Skeletal muscle satellite cell (primary cell): ENCODE data around the gene ITPR1.

Experiments used
- H3K27me3 ChIP-seq: 2 replicates; pipeline ENCODE4 v1.7.0; 2013; ENCODE audit warnings: low read length; ENCODE audit not compliant: control insufficient read depth, insufficient read depth
- H3K36me3 ChIP-seq: 2 replicates; pipeline ENCODE4 v1.7.0; 2013; ENCODE audit warnings: mild to moderate bottlenecking, control low read depth, low read length; ENCODE audit not compliant: insufficient read depth
- H3K4me1 ChIP-seq: 2 replicates; pipeline ENCODE4 v1.7.0; 2013; ENCODE audit warnings: low read length; ENCODE audit not compliant: control insufficient read depth, insufficient read depth
- H3K4me2 ChIP-seq: 2 replicates; pipeline ENCODE4 v1.7.0; 2013; ENCODE audit warnings: mild to moderate bottlenecking, low read length
- H3K4me3 ChIP-seq: 2 replicates; pipeline ENCODE4 v1.7.0; 2013; ENCODE audit warnings: low read length
- H3K9ac ChIP-seq: 2 replicates; pipeline ENCODE4 v1.7.0; 2013; ENCODE audit warnings: mild to moderate bottlenecking, low read depth, low read length, moderate library complexity
- H3K9me3 ChIP-seq: replicated peaks from 2 replicates; pipeline ENCODE4 v1.7.0; 2013; ENCODE audit warnings: mild to moderate bottlenecking, control low read depth, low read length

Gene ITPR1

GRCh38 chr3:4765212-4765611 lies 272.1 kb downstream of the ITPR1 start:
- H3K4me1 ChIP-seq: no peaks in the 10 kb centered on the region
- no peaks in the 10 kb centered on the region for H3K27me3 ChIP-seq
- H3K4me2 ChIP-seq: no peak overlapping the region
- peaks cover 5% of the 10 kb centered on the region for H3K9me3 ChIP-seq
- H3K36me3 ChIP-seq: no peaks in the 10 kb centered on the region
- H3K4me3 ChIP-seq: no peak overlapping the region
- H3K9ac ChIP-seq: no peak overlapping the region

GRCh38 chr3:4766263-4766662 lies 273.1 kb downstream of the ITPR1 start:
- Histone ChIP-seq H3K4me1 (no peaks in the 10 kb centered on the region), H3K9ac (no peak overlapping the region), H3K27me3 (no peaks in the 10 kb centered on the region), H3K9me3 (peaks cover 5% of the 10 kb centered on the region), H3K4me3 (no peak overlapping the region), H3K4me2 (no peak overlapping the region), H3K36me3 (no peaks in the 10 kb centered on the region)

- Histone ChIP-seq H3K4me3 (no peak overlapping the region), H3K36me3 (no peaks in the 10 kb centered on the region), H3K9me3 (peaks cover 5% of the 10 kb centered on the region), H3K27me3 (no peaks in the 10 kb centered on the region), H3K4me1 (no peaks in the 10 kb centered on the region), H3K4me2 (no peak overlapping the region), H3K9ac (no peak overlapping the region)
These were observed 273.8 kb downstream of the ITPR1 start for GRCh38 chr3:4766716-4767499.

GRCh38 chr3:4768021-4768420 lies 274.9 kb downstream of the ITPR1 start:
- Histone ChIP-seq H3K27me3 (no peaks in the 10 kb centered on the region), H3K9ac (no peak overlapping the region), H3K9me3 (peaks cover 5% of the 10 kb centered on the region), H3K4me2 (no peak overlapping the region), H3K4me3 (no peak overlapping the region), H3K4me1 (no peaks in the 10 kb centered on the region), H3K36me3 (no peaks in the 10 kb centered on the region)

GRCh38 chr3:4768521-4768920 lies 275.4 kb downstream of the ITPR1 start:
- Histone ChIP-seq H3K36me3 (no peaks in the 10 kb centered on the region), H3K4me3 (no peak overlapping the region), H3K4me2 (no peak overlapping the region), H3K9me3 (peaks cover 5% of the 10 kb centered on the region), H3K4me1 (no peaks in the 10 kb centered on the region), H3K9ac (no peak overlapping the region), H3K27me3 (no peaks in the 10 kb centered on the region)

GRCh38 chr3:4770561-4770960 lies 277.4 kb downstream of the ITPR1 start:
- Histone ChIP-seq H3K9ac (no peak overlapping the region), H3K36me3 (no peaks in the 10 kb centered on the region), H3K4me1 (no peaks in the 10 kb centered on the region), H3K4me2 (no peak overlapping the region), H3K27me3 (no peaks in the 10 kb centered on the region), H3K4me3 (no peak overlapping the region), H3K9me3 (peaks cover 5% of the 10 kb centered on the region)

- Histone ChIP-seq H3K36me3 (no peaks in the 10 kb centered on the region), H3K9ac (no peak overlapping the region), H3K4me2 (no peak overlapping the region), H3K4me3 (no peak overlapping the region), H3K9me3 (peaks cover 1% of the 10 kb centered on the region), H3K27me3 (no peaks in the 10 kb centered on the region), H3K4me1 (no peaks in the 10 kb centered on the region)
These were observed 278.1 kb downstream of the ITPR1 start for GRCh38 chr3:4771243-4771642.

GRCh38 chr3:4772171-4772804 lies 279.1 kb downstream of the ITPR1 start:
- no peaks in the 10 kb centered on the region for H3K27me3 ChIP-seq
- no peaks in the 10 kb centered on the region for H3K9me3 ChIP-seq
- no peak overlapping the region for H3K4me3 ChIP-seq
- no peaks in the 10 kb centered on the region for H3K36me3 ChIP-seq
- H3K4me1 ChIP-seq: no peaks in the 10 kb centered on the region
- H3K9ac ChIP-seq: no peak overlapping the region
- H3K4me2 ChIP-seq: no peak overlapping the region

- no peak overlapping the region for H3K4me2 ChIP-seq
- no peaks in the 10 kb centered on the region for H3K36me3 ChIP-seq
- no peaks in the 10 kb centered on the region for H3K4me1 ChIP-seq
- no peak overlapping the region for H3K4me3 ChIP-seq
- no peaks in the 10 kb centered on the region for H3K27me3 ChIP-seq
- no peak overlapping the region for H3K9ac ChIP-seq
- H3K9me3 ChIP-seq: no peaks in the 10 kb centered on the region
These were observed 279.7 kb downstream of the ITPR1 start for GRCh38 chr3:4772858-4773257.

- Histone ChIP-seq H3K9ac (no peak overlapping the region), H3K4me1 (no peaks in the 10 kb centered on the region), H3K36me3 (no peaks in the 10 kb centered on the region), H3K4me3 (no peak overlapping the region), H3K27me3 (no peaks in the 10 kb centered on the region), H3K4me2 (no peak overlapping the region), H3K9me3 (no peaks in the 10 kb centered on the region)
These were observed 280.4 kb downstream of the ITPR1 start for GRCh38 chr3:4773583-4773982.

GRCh38 chr3:4774531-4774930 lies 281.4 kb downstream of the ITPR1 start:
- Histone ChIP-seq H3K4me3 (no peak overlapping the region), H3K9ac (no peak overlapping the region), H3K9me3 (no peaks in the 10 kb centered on the region), H3K36me3 (no peaks in the 10 kb centered on the region), H3K27me3 (no peaks in the 10 kb centered on the region), H3K4me1 (no peaks in the 10 kb centered on the region), H3K4me2 (no peak overlapping the region)
